A549 (cell line): ENCODE measurements around the gene BLCAP.
A peak's percentile ranks its signal among the peaks of the same experiment; 100 is the strongest.

ENCODE experiments used
- CTCF ChIP-seq: fragments of >200 bp; sonication (Bioruptor Twin); formaldehyde crosslinking; IDR thresholded peaks from 3 replicates; pipeline ENCODE4 v1.5.1; 2016
- EHMT2 ChIP-seq: fragments of 200-600 bp; sonication (generic); IDR thresholded peaks from 2 replicates; pipeline ENCODE4 v1.6.1; 2016; ENCODE audit warnings: antibody characterized with exemption, low read depth, mild to moderate bottlenecking, moderate library complexity
- JUN ChIP-seq, 2 experiments: fragments of >200 bp; sonication (Bioruptor Twin); formaldehyde crosslinking; IDR thresholded peaks; 2 replicates in 1 of 2; 3 replicates in 1 of 2; pipeline ENCODE4 v1.6.1; 2016 to 2017
- KDM1A ChIP-seq: fragments of 200-600 bp; sonication (generic); IDR thresholded peaks from 2 replicates; pipeline ENCODE4 v1.6.1; 2016; ENCODE audit warnings: low read depth, mild to moderate bottlenecking
- ZC3H11A ChIP-seq: fragments of 450-650 bp; IDR thresholded peaks from 2 replicates; pipeline ENCODE4 v1.6.1; 2014; ENCODE audit warnings: antibody characterized with exemption, mild to moderate bottlenecking

- TF ChIP-seq KDM1A (no peak), CTCF (peak; percentile 92), ZC3H11A (no peak), EHMT2 (no peak), JUN (IDR thresholded peaks at IDR 0.05) (no peak)
Measured at GRCh38 chr20:37534401-37535157, 6.9 kb upstream of the BLCAP start.
